Stimulated activated CD4-positive, alpha-beta T cell treated with anti-CD3 and anti-CD28 coated beads, Interleukin-12 subunit alpha, Interleukin-12 subunit beta, amount 100 ng/mL, for 24 hours (primary cell): ENCODE results near the gene SHKBP1.
"Not testable (repeated sequence)": the region's sequence is repeated elsewhere in the genome, so short reads cannot be mapped to it uniquely, and the experiment has no call there.

Experiments used
- DNase-seq, 2 experiments: peaks; one replicate each; pipeline ENCODE4 v3.0.0-alpha.2; 2020; ENCODE audit warnings: low read depth in 2 of 2

The SHKBP1 gene, protein sequence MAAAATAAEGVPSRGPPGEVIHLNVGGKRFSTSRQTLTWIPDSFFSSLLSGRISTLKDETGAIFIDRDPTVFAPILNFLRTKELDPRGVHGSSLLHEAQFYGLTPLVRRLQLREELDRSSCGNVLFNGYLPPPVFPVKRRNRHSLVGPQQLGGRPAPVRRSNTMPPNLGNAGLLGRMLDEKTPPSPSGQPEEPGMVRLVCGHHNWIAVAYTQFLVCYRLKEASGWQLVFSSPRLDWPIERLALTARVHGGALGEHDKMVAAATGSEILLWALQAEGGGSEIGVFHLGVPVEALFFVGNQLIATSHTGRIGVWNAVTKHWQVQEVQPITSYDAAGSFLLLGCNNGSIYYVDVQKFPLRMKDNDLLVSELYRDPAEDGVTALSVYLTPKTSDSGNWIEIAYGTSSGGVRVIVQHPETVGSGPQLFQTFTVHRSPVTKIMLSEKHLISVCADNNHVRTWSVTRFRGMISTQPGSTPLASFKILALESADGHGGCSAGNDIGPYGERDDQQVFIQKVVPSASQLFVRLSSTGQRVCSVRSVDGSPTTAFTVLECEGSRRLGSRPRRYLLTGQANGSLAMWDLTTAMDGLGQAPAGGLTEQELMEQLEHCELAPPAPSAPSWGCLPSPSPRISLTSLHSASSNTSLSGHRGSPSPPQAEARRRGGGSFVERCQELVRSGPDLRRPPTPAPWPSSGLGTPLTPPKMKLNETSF

GRCh38 chr19:40576585-40577451 is at the start of gene SHKBP1:
SHKBP1 (plus strand) TSS chr19:40576873; CDS start chr19:40576900, 27 bp downstream.
- DNase-seq, result peak; percentile 83 to 91

- no peak for DNase-seq
Measured at GRCh38 chr19:40528078-40528477, 48.6 kb upstream of the SHKBP1 start.

GRCh38 chr19:40528533-40529092 is 48.1 kb upstream of the SHKBP1 start:
- DNase-seq, result no peak

- DNase-seq, result peak; percentile 77 to 82
Measured at GRCh38 chr19:40529093-40529954, 47.3 kb upstream of the SHKBP1 start.

DNA sequence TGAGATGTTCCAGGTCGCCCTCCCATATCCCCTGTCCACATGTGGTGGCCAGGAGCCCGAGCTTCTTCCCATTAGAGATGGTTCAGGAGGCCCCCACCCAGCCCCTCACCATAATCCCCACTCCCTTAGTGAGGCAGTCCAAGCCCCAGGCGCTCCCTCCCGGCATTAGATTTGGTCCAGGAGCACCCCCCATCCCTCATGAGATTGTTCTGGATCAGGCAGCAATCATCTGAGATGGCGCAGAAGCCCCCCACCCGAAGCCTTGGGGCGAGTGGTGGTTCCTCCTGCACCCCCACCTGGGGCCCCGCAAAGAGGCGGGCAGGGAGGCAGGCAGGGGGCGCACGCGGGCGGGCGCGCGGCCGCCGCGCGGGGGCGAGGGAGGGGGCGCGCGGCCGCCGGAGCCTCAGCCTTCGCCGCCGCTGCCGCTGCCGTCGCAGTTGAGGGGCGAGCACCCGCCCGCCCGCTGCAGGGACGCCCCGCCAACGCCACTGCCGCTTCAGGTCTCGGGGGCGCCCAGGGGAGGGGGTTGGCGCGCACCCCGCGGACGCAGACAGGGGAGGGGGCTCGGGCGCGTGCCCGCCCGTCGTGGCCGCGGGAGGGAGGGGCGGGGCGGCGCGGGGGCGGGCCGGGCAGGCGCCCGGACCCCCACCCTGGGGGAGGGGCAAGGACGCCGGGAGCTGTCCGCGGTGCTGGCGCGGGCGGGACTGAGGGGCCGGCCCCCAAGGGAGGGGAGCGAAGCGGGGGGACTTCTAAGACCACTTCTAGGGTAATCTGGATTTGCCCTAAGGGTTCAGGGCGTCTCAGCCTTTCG is 46.4 kb upstream of the SHKBP1 start:
- no peak for DNase-seq

DNA sequence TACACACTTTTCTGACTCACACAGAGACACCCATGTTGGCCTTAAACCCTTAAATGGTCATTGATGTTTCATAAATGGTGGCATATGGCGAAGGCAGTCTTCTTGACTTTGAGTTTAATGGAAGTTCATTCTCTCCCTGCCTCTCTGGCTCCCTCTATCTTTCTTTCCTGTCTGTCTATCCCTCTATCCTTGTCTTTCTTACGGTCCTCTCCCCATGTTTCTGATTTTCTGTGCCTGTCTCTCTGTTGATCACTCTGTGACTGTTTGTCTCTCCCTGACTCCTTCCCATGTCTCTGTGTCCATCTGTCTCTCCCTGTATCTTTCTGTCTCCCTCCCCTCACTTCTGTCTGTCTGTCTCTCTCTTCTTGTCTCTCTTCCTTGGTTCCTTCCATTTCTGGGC is 43.2 kb upstream of the SHKBP1 start:
- DNase-seq, result no peak

GRCh38 chr19:40534148-40534547 is 42.5 kb upstream of the SHKBP1 start:
- DNase-seq, result no peak

GRCh38 chr19:40539070-40539469 is 37.6 kb upstream of the SHKBP1 start:
- no peak for DNase-seq

DNA sequence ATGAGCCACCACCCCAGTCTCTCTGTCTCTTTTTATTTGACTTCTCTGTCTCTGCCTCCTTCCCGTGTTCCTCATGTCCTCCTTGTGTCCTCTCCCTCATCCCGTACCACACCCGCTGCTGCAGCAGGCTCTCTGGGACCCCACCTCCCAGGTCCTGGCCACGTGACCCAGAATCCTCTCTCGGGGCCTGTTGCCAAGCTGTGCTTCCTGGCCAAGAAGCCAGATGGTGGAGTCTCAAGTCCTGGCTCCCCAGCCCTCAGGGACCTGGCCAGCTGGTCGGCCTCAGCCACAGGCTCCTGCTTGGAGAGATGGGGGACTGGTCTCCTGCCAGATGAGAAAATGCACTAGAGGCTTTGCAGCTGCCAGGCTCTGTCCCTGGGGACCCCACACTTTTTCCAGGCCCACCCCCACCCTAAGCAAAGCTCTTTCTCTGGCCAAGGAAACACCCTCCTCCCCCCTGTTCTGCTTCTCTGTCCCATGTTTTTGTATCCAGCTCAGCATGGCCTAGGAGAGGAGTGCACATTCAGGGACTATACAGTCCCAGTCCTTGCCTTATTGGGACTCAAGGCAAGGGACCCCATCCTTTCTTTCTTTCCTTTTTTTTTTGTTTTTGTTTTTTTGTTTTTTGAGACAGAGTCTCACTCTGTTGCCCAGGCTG is 34.3 kb upstream of the SHKBP1 start:
- no peak for DNase-seq

- DNase-seq, result no peak
Measured at GRCh38 chr19:40543029-40543597, 33.6 kb upstream of the SHKBP1 start.

GRCh38 chr19:40546153-40546841 is 30.4 kb upstream of the SHKBP1 start:
- not testable (repeated sequence) for DNase-seq

GRCh38 chr19:40547190-40547589 is 29.5 kb upstream of the SHKBP1 start:
- not testable (repeated sequence) for DNase-seq

DNA sequence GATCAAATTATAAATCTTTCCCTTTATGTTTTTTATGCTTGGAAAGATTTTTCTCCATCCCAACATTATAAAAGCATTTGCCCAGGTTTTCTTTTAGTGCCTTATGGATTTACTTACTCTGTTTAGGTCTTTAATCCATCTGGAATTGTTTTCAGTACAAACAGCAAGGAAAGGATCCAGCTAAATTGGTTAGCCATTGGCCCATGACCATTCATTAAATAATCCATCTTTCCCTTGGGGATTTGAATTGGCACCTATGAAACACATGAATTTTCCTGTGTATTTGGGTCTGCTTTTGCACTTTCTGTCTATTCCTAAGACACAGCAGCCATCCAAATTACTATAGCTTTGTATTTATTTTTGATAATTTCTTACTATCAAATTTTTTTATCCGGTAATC is 28.8 kb upstream of the SHKBP1 start:
- DNase-seq, result no peak

DNA sequence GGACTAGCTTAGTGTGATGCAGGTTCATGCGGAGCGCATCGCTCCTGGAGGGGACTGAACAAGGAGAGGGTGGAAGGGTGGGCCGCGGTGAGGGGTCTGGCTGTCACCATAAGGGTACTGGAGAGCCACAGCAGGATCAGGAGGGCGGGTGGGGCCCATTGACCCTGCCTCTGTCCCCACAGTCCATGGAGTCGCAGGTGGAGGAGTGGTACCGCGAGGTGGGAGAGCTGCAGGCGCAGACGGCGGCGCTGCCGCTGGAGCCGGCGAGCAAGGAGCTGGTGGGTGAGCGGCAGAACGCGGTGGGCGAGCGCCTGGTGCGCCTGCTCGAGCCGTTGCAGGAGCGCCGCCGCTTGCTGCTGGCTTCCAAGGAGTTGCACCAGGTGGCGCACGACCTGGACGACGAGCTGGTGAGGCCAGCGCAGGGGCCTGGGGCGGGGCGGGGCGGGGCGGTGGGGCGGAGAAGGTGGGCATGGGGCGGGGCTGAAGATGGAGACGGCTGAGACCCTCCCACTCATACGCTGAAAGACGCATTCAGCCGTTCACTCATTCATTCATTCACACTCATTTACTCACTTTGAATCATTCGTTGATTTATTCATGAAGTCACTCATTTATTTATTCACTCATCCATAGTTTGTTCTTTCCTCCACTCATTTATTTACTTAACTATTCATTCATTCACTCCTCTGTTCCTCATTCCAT is 27.5 kb upstream of the SHKBP1 start:
- DNase-seq, result peak; percentile 44 to 69

GRCh38 chr19:40550951-40551350 is 25.7 kb upstream of the SHKBP1 start:
- no peak for DNase-seq

- DNase-seq, result no peak
Measured at GRCh38 chr19:40552848-40553247, 23.8 kb upstream of the SHKBP1 start.

DNA sequence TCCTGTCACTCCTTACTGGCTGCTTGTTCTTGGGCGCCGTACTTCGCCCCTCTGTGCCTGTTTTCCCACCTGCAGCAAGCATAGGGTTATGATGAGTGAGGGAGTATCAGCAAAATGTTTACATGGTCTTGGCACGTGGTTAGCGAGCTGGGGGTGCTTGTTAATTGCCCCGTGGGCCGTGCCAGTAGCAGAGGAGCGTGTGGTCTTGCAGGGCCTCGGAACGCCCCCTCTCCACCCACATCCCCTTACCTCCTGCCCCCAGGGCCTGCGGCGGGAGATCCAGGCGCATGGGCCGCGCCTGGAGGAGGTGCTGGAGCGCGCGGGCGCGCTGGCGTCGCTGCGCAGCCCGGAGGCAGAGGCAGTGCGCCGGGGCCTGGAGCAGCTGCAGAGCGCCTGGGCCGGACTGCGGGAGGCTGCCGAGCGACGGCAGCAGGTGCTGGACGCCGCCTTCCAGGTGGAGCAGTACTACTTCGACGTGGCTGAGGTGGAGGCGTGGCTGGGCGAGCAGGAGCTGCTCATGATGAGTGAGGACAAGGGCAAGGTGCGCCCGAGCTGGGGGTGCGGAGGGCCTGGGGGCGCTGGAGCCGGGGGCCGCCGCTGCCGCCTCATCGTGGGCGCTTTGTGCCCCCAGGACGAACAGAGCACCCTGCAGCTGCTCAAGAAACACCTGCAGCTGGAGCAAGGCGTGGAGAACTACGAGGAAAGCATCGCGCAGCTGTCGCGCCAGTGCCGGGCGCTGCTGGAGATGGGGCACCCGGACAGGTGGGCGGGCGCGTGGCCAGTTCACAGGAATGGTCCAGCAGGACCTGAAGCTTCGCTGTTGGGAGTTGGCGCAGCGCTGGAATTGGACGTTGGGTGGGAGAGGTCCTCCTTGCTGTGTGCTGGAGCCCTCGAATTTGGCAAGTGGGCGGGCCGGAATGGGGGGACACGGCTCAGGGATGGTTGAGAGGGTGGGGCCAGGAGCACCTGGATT is 22.5 kb upstream of the SHKBP1 start:
- no peak for DNase-seq
